Measurements from ENCODE around the gene TPPP3. TPM values are rescaled to one million over a fixed set of nuclear protein-coding genes. Genes with fewer than 3 reads are reported as not detected.
A peak's percentile ranks its signal among the peaks of the same experiment; 100 is the strongest.

The TPPP3 gene
- total and polyA plus RNA-seq, 9 of the 15 experiments (the other 6 are each of a cell fraction or from before 2014, with no cell fraction given) = 0.13 to 0.50 (median 0.36) TPM; not detected in 2

GRCh38 chr16:67406111-67406971 is 13.0 kb upstream of the TPPP3 start:
- DNase-seq (ENCODE audit: extremely low read depth in 1 of 4, low spot score in 3 of 4) (no peak), FAIRE-seq (peak; percentile 37), ATAC-seq (no peak)
- in situ Hi-C loops (cut with MboI) = loop anchor here (25.0 kb wide), 1 partner anchor 444 kb away; the partner anchor contains the start of gene CES3
- Histone ChIP-seq H3K9me3 (replicated peaks; ENCODE audit: control insufficient read depth, insufficient read depth, low read depth, low read length) (no peaks in the 10 kb centered on the region), H3K4me2 (ENCODE audit: insufficient read depth, low read length) (no peak overlapping the region), H2AFZ (ENCODE audit: low read depth, low read length) (no peak overlapping the region), H3K4me1 (replicated peaks in 1 of 2; ENCODE audit: control insufficient read depth in 2 of 2, insufficient read depth in 2 of 2, low read length in 2 of 2) (peaks cover 0 to 9% of the 10 kb centered on the region in 2 experiments; a peak in 2 of 5 replicates), H3K79me2 (ENCODE audit: control insufficient read depth, insufficient read depth, low read length) (no peaks in the 10 kb centered on the region), H3K9ac (ENCODE audit: insufficient read depth in 1 of 2, low read depth in 2 of 2, low read length in 2 of 2) (peak overlapping the region in 1 of 2 experiments; percentile 76; a peak in 1 of 4 replicates), H3K4me3 (no peak overlapping the region), H3K27ac (ENCODE audit: extremely low read depth, low read depth, low read length) (no peak overlapping the region), H3K9me1 (ENCODE audit: control insufficient read depth, insufficient read depth, low read length) (no peaks in the 10 kb centered on the region), H3K27me3 (ENCODE audit: control insufficient read depth in 2 of 2, insufficient read depth in 2 of 2, low read length in 2 of 2) (peaks cover 27 to 62% of the 10 kb centered on the region in 2 experiments), H3K36me3 (ENCODE audit: control insufficient read depth, insufficient read depth, low read length) (no peaks in the 10 kb centered on the region), H4K20me1 (replicated peaks; ENCODE audit: control insufficient read depth, insufficient read depth, low read length) (0 out of 2 replicates have a peak, but pooled peaks cover 4% of the 10 kb centered on the region)
- ChIA-PET CTCF (ENCODE audit: low intra/inter-chr PET ratio) (no interaction called here), POLR2A (interaction anchor here (1.0 kb wide), 1 partner anchor 141 kb away, joined by 4 read pairs; no protein-coding TSS in a partner anchor)
- WGBS (ENCODE audit: insufficient coverage, low coverage, missing lambda C conversion rate) = 13% methylated on average over 18 of the region's 18 CpGs
- BruUV-seq (replicated peaks) = no TSS peak
- intact Hi-C loops (cut with micrococcal nuclease) = loop anchor here (10.0 kb wide), 1 partner anchor 392 kb away; no protein-coding TSS in a partner anchor
- TF ChIP-seq ARID1B (IDR thresholded peaks at IDR 0.05) (no peak), EGR1 (conservative IDR thresholded peaks at IDR 0.05) (0 out of 2 replicates have a peak, but pooled peaks have one; percentile 14)

DNA sequence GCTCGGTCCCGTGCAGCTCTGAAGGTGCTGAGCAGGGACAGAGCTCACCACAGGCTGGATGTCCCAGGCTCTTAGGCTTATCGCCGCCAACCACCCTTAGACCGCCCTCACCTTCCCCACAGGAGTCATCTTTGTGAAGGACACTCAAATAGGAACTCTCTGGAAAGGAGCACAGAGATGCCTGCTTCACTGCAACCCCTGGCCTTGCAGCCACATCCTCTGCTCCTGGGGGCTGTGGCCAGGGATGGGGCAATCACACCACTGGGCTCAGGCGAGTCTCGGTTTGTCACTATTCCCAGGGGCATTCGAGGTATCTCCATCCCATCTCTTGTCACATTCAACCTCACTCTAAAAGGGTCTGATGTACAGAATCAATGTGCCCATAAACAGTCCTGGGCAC is 12.0 kb upstream of the TPPP3 start:
- CTCF ChIA-PET (ENCODE audit: low intra/inter-chr PET ratio) = no interaction called here
- Histone ChIP-seq H3K36me3 (ENCODE audit: control insufficient read depth, insufficient read depth, low read length) (no peaks in the 10 kb centered on the region), H3K79me2 (ENCODE audit: control insufficient read depth, insufficient read depth, low read length) (no peaks in the 10 kb centered on the region), H3K9ac (ENCODE audit: insufficient read depth in 1 of 2, low read depth in 2 of 2, low read length in 2 of 2) (0 out of 4 replicates have a peak overlapping the region, but pooled peaks of 1 of the 2 experiments have one; percentile 20), H3K4me2 (ENCODE audit: insufficient read depth, low read length) (no peak overlapping the region), H2AFZ (ENCODE audit: low read depth, low read length) (no peak overlapping the region), H3K4me3 (no peak overlapping the region), H3K9me3 (replicated peaks; ENCODE audit: control insufficient read depth, insufficient read depth, low read depth, low read length) (no peaks in the 10 kb centered on the region), H3K27ac (ENCODE audit: extremely low read depth, low read depth, low read length) (no peak overlapping the region), H3K9me1 (ENCODE audit: control insufficient read depth, insufficient read depth, low read length) (no peaks in the 10 kb centered on the region), H4K20me1 (replicated peaks; ENCODE audit: control insufficient read depth, insufficient read depth, low read length) (0 out of 2 replicates have a peak, but pooled peaks cover 4% of the 10 kb centered on the region), H3K4me1 (replicated peaks in 1 of 2; ENCODE audit: control insufficient read depth in 2 of 2, insufficient read depth in 2 of 2, low read length in 2 of 2) (peaks cover 0 to 14% of the 10 kb centered on the region in 2 experiments; a peak in 2 of 5 replicates), H3K27me3 (ENCODE audit: control insufficient read depth in 2 of 2, insufficient read depth in 2 of 2, low read length in 2 of 2) (peaks cover 20 to 59% of the 10 kb centered on the region in 2 experiments)
- POLR2A ChIA-PET = interaction anchor here (0.8 kb wide), 1 partner anchor 8 kb away, joined by 3 read pairs; no protein-coding TSS in a partner anchor
- intact Hi-C loops (cut with micrococcal nuclease) (loop anchor here (10.0 kb wide), 1 partner anchor 391 kb away; no protein-coding TSS in a partner anchor), in situ Hi-C loops (cut with MboI) (loop anchor here (25.0 kb wide), 1 partner anchor 443 kb away; the partner anchor contains the start of gene CES3)
- 5% methylated on average over 8 of the region's 8 CpGs for WGBS (ENCODE audit: insufficient coverage, low coverage, missing lambda C conversion rate)
- ATAC-seq = peak; percentile 44
- FAIRE-seq = no peak
- no TSS peak for BruUV-seq (replicated peaks)
- no peak for TF ChIP-seq C11orf30 (IDR thresholded peaks at IDR 0.05; ENCODE audit: low read depth)
- TF ChIP-seq NCOA2 (IDR thresholded peaks at IDR 0.05; ENCODE audit: partially characterized antibody in 2 of 2) = no peak
- TF ChIP-seq CBX1 (IDR thresholded peaks at IDR 0.05; ENCODE audit: low read depth) = no peak
- TF ChIP-seq MTA1 (IDR thresholded peaks at IDR 0.05; ENCODE audit: borderline replicate concordance) = no peak
- no peak for TF ChIP-seq ZEB2 (IDR thresholded peaks at IDR 0.05)
- no peak for TF ChIP-seq ZNF263 (CRISPR knock-in tag; IDR thresholded peaks at IDR 0.05; ENCODE audit: borderline replicate concordance)
- no peak for TF ChIP-seq TAF1 (IDR thresholded peaks at IDR 0.05; ENCODE audit: control insufficient read depth, extremely low read depth, insufficient read depth, low read length, severe bottlenecking)
- no peak for TF ChIP-seq ZNF41 (CRISPR knock-in tag; conservative IDR thresholded peaks at IDR 0.05)
- no peak for TF ChIP-seq ETS1 (conservative IDR thresholded peaks at IDR 0.05; ENCODE audit: control insufficient read depth, low read depth, low read length)
- no peak for DNase-seq (ENCODE audit: extremely low read depth in 1 of 4, low spot score in 3 of 4)

Data from K562 (cell line).